Testis (tissue), 2 donors: ENCODE results near the gene ASCC2.

ENCODE experiments used
- CTCF ChIP-seq, 3 experiments: fragments of 450-650 bp in 2 of 3; fragments of 200-600 bp in 1 of 3; sonication (generic) in 1 of 3; IDR thresholded peaks; one replicate each; pipeline ENCODE4 v1.5.1; 2016 to 2019; ENCODE audit warnings: antibody characterized with exemption in 3 of 3, mild to moderate bottlenecking in 2 of 3, moderate library complexity in 1 of 3
- POLR2A ChIP-seq: fragments of 450-650 bp; IDR thresholded peaks from one replicate; pipeline ENCODE4 v1.6.1; 2017; ENCODE audit warnings: antibody characterized with exemption, mild to moderate bottlenecking, moderate library complexity

DNA sequence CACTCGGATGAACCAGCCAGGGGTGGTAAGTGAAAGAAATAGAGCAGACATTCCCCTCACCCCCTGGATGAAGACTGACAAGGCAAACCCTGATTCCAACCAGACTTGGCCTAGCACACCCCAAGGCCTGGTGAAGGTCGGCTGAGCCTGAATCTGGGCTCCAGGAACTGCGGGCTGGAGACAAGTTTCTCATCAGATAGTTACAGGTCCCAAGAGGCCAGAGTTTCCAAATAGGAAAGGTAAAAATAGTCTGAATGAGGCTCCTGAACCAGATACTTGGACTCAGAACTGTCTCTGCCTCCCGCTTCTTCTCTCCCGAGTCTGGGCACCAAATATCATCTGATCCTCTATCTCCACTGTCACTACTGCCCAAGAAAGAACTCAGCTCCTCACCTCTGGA, 79.1 kb downstream of the ASCC2 start:
- TF ChIP-seq CTCF (IDR thresholded peaks at IDR 0.05) (no peak), POLR2A (no peak)
